Measurements from ENCODE around the gene SH3PXD2A. TPM values are rescaled to one million over a fixed set of nuclear protein-coding genes. Genes with fewer than 3 reads are reported as not detected.

SH3PXD2A gene
- total RNA-seq, 5 donors from 2014 or later (not counting 1 experiment from before 2014, with no cell fraction given), result 5.8 to 11.8 (median 9.8) TPM

DNA sequence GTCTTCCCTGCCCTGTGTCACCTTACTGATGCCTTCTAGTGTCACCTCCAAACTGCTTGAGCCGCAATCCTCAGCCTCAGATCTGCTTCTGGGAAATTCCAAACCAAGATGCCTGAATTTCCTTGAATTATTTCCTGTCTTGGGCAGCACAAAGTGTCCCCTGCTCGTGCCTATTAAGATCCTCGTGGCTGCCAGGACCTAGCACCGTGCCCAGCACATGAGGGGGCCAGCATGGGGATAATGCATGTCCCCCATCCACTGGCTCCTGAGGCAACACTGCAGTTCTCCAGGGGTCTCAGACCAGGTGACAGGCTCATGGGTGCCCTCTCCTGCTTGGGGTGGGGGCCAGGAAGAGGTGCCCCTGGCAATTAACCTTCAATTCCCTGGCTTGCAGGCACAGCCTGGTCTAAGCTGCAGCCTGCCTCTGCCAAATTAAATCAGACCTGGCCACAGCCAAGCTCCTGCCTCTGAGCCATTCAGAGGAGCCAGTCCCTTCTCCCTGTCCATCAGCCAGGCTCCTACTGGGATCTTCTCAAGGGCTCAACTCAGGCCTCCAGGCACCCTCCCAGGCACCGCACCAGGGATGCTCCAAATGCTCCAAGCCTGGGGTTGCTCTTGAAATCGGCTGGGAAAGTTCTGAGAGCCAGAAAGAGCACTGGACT lies 146.6 kb downstream of the SH3PXD2A start:
- Mint-ChIP-seq H3K27ac (no peak overlapping the region), H3K36me3 (no peaks in the 10 kb centered on the region), H3K27me3 (no peaks in the 10 kb centered on the region), H3K4me3 (no peak overlapping the region), H3K4me1 (no peaks in the 10 kb centered on the region), H3K9me3 (no peaks in the 10 kb centered on the region)
- ChIA-PET POLR2A (no interaction called here), CTCF (no interaction called here)
- Histone ChIP-seq H3K9me3 (no peaks in the 10 kb centered on the region), H3K4me1 (ENCODE audit: control insufficient read depth in 1 of 2, extremely low read depth in 1 of 2, insufficient read depth in 2 of 2, low read length in 2 of 2) (peaks cover 0 to 4% of the 10 kb centered on the region in 2 experiments), H3K36me3 (ENCODE audit: control insufficient read depth in 2 of 2, extremely low read depth in 1 of 2, insufficient read depth in 1 of 2, low read length in 1 of 2) (no peaks in the 10 kb centered on the region), H3K4me3 (ENCODE audit: control insufficient read depth in 1 of 2, extremely low read depth in 1 of 2, low read length in 1 of 2) (no peak overlapping the region), H3K27me3 (replicated peaks in 1 of 2; ENCODE audit: control insufficient read depth in 2 of 2, extremely low read depth in 1 of 2, insufficient read depth in 2 of 2, low read length in 1 of 2) (peaks cover 0 to 19% of the 10 kb centered on the region in 2 experiments), H3K27ac (ENCODE audit: low read length) (no peak overlapping the region)
- WGBS (ENCODE audit: insufficient coverage), result 70% methylated on average over 6 of the region's 6 CpGs
- DNase-seq (no peak), ATAC-seq (replicated peaks in 1 of 4) (no peak)

DNA sequence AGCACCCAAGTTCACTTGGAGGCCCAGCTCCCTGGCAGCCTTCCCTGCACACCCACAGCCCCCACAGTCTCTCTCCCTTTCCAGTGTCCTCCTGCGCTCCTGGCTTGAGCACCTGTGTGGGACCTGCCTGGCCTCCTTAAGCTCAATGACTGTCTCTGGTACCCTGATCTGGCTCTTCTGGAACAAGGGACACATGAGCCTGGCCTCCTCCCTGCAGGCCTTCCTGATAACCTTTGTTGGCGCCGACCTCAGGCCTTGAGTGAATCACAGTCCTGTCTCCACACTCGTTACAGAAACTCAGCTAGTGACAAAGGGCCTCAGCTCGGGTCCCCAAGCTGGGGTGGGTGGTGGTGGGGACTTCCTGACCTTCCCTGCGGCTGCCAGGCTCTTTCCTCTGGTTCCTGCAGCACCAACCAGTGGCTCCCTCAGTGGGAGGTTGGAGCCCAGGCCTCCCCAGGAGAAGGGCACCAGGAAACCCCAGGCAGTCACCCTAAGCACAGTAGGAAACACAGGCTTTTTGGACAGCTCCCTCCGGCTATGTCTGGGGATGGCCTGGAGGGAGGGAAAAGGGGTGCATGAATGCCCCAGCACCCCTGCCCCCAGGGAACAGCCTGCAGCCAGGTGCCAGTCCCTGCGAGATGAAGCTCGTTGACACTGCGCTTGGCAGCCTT lies 147.3 kb downstream of the SH3PXD2A start:
- ChIA-PET POLR2A (interaction anchor here in 1 of 2 donors (0.6 kb wide), 1 partner anchor 99 kb away, joined by 5 read pairs; no protein-coding TSS in a partner anchor), CTCF (no interaction called here)
- Histone ChIP-seq H3K36me3 (ENCODE audit: control insufficient read depth in 2 of 2, extremely low read depth in 1 of 2, insufficient read depth in 1 of 2, low read length in 1 of 2) (no peaks in the 10 kb centered on the region), H3K27ac (ENCODE audit: low read length) (no peak overlapping the region), H3K4me1 (ENCODE audit: control insufficient read depth in 1 of 2, extremely low read depth in 1 of 2, insufficient read depth in 2 of 2, low read length in 2 of 2) (peaks cover 0 to 4% of the 10 kb centered on the region in 2 experiments), H3K4me3 (ENCODE audit: control insufficient read depth in 1 of 2, extremely low read depth in 1 of 2, low read length in 1 of 2) (no peak overlapping the region), H3K27me3 (replicated peaks in 1 of 2; ENCODE audit: control insufficient read depth in 2 of 2, extremely low read depth in 1 of 2, insufficient read depth in 2 of 2, low read length in 1 of 2) (peaks cover 0 to 19% of the 10 kb centered on the region in 2 experiments), H3K9me3 (no peaks in the 10 kb centered on the region)
- H3K27ac Mint-ChIP-seq, result no peak overlapping the region
- H3K9me3 Mint-ChIP-seq, result no peaks in the 10 kb centered on the region
- H3K4me3 Mint-ChIP-seq, result no peak overlapping the region
- ATAC-seq (replicated peaks in 1 of 4), result no peak
- WGBS (ENCODE audit: insufficient coverage), result 95% methylated on average over 5 of the region's 10 CpGs
- H3K27me3 Mint-ChIP-seq, result no peaks in the 10 kb centered on the region
- H3K4me1 Mint-ChIP-seq, result no peaks in the 10 kb centered on the region
- no peaks in the 10 kb centered on the region for H3K36me3 Mint-ChIP-seq
- no peak for DNase-seq

DNA sequence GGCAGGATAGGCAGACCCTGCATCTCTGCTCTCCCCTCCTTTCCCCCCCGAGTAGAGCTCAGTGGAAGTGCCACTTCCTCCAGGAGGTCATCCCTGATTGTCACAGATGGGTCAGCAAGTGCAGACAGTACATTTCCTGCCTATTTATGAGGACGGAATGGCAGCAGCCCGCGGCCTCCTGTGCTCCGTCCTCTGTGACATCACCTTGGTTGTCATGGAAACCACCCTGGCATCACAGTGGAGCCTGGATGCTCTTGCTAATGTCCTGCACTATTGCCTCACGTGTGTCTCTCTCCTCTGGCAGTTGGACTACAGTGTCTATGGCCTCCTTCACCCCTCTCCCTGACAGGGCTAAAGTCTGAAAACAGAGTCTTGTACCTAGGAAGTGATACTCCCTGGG lies 148.6 kb downstream of the SH3PXD2A start:
- Histone ChIP-seq H3K9me3 (no peaks in the 10 kb centered on the region), H3K4me3 (ENCODE audit: control insufficient read depth in 1 of 2, extremely low read depth in 1 of 2, low read length in 1 of 2) (no peak overlapping the region), H3K27ac (ENCODE audit: low read length) (no peak overlapping the region), H3K27me3 (replicated peaks in 1 of 2; ENCODE audit: control insufficient read depth in 2 of 2, extremely low read depth in 1 of 2, insufficient read depth in 2 of 2, low read length in 1 of 2) (peaks cover 0 to 11% of the 10 kb centered on the region in 2 experiments), H3K36me3 (ENCODE audit: control insufficient read depth in 2 of 2, extremely low read depth in 1 of 2, insufficient read depth in 1 of 2, low read length in 1 of 2) (no peaks in the 10 kb centered on the region), H3K4me1 (ENCODE audit: control insufficient read depth in 1 of 2, extremely low read depth in 1 of 2, insufficient read depth in 2 of 2, low read length in 2 of 2) (no peaks in the 10 kb centered on the region)
- no peak for DNase-seq
- Mint-ChIP-seq H3K4me3 (no peak overlapping the region), H3K36me3 (no peaks in the 10 kb centered on the region), H3K27ac (no peak overlapping the region), H3K27me3 (no peaks in the 10 kb centered on the region), H3K4me1 (no peaks in the 10 kb centered on the region), H3K9me3 (no peaks in the 10 kb centered on the region)
- 82% methylated on average over 6 of the region's 6 CpGs for WGBS (ENCODE audit: insufficient coverage)
- POLR2A ChIA-PET, result no interaction called here
- CTCF ChIA-PET, result no interaction called here
- no peak for ATAC-seq (replicated peaks in 1 of 4)

DNA sequence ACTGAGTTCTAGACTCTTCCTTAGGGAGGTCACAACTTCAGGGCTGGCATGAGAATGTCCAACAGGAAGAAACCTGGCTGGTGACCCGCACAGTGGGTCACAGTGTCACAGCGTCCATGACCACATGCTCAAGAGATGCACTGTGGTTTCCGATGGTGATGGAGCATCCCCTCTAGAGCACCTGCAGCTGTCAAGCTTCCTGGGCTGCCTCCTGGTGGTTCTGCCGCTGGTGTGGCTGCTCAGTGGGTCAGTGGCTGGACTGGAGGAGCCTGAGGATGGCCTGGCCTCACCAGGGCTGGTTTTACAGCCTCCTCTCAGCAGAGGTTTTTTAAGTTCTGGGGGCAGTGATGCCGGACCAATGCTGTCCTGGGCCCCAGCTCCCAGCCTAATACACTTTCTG lies 149.3 kb downstream of the SH3PXD2A start:
- ATAC-seq (replicated peaks in 1 of 4), result no peak
- no peaks in the 10 kb centered on the region for H3K36me3 ChIP-seq (ENCODE audit: control insufficient read depth in 2 of 2, extremely low read depth in 1 of 2, insufficient read depth in 1 of 2, low read length in 1 of 2)
- Mint-ChIP-seq H3K9me3 (no peaks in the 10 kb centered on the region), H3K27ac (no peak overlapping the region), H3K27me3 (no peaks in the 10 kb centered on the region), H3K36me3 (no peaks in the 10 kb centered on the region), H3K4me1 (no peaks in the 10 kb centered on the region), H3K4me3 (no peak overlapping the region)
- no peaks in the 10 kb centered on the region for H3K4me1 ChIP-seq (ENCODE audit: control insufficient read depth in 1 of 2, extremely low read depth in 1 of 2, insufficient read depth in 2 of 2, low read length in 2 of 2)
- no peak for DNase-seq
- ChIA-PET POLR2A (interaction anchor here in 1 of 2 donors (0.6 kb wide), 1 partner anchor 15 kb away, joined by 3 read pairs; no protein-coding TSS in a partner anchor), CTCF (no interaction called here)
- WGBS (ENCODE audit: insufficient coverage), result 61% methylated on average over 4 of the region's 5 CpGs
- H3K9me3 ChIP-seq, result no peaks in the 10 kb centered on the region
- H3K4me3 ChIP-seq (ENCODE audit: control insufficient read depth in 1 of 2, extremely low read depth in 1 of 2, low read length in 1 of 2), result no peak overlapping the region
- H3K27ac ChIP-seq (ENCODE audit: low read length), result no peak overlapping the region
- H3K27me3 ChIP-seq (replicated peaks in 1 of 2; ENCODE audit: control insufficient read depth in 2 of 2, extremely low read depth in 1 of 2, insufficient read depth in 2 of 2, low read length in 1 of 2), result peaks cover 0 to 6% of the 10 kb centered on the region in 2 experiments

DNA sequence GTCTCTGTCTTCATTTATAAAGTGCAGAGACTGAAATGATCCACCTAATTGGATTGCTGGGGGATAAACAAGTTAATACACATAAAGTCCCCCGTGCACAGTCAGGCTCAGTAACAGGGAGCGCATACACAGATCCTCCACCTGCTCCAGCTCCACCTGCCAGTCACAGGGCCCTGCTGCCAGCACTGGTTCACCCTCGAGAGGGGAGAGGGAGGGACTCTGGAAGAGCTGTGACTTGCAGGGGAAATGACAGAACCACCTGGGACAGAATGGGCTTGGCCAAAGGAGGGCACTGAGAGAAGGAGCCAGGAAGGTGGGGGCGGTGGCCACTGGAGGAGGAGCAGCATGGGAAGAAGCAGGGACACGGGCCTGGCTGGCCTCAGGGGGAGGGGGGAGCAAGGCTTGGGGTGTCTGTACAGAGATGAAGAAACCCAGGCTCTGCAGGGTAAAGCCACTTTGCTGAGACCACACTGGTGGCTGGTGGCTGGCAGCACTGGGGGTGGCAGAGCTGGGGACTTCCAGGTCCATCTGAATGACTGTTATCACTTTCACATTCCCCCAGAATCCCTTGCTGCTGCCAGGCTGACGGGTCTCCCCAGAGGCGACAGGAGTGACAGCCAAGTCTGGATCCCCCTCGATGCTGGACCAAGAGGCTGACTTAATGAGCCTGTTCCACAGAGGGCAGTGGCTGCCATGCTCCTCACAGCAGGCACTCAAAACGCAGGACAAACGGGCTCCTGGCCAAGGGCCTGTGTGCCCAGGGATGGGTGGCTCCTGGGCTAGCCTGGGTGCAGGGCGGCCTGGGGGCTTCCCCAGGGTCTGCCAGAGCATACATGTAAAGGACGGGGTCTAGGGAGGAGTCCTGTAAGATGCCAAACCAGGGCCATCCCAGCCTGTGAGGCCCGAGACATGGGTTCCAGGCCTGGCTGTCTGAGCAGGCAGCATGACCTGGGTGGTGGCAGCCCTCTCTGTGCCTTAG lies 151.1 kb downstream of the SH3PXD2A start:
- Mint-ChIP-seq H3K27me3 (no peaks in the 10 kb centered on the region), H3K4me3 (no peak overlapping the region), H3K4me1 (no peaks in the 10 kb centered on the region), H3K9me3 (no peaks in the 10 kb centered on the region), H3K36me3 (no peaks in the 10 kb centered on the region), H3K27ac (no peak overlapping the region)
- WGBS (ENCODE audit: insufficient coverage), result 75% methylated on average over 10 of the region's 13 CpGs
- H3K4me1 ChIP-seq (ENCODE audit: control insufficient read depth in 1 of 2, extremely low read depth in 1 of 2, insufficient read depth in 2 of 2, low read length in 2 of 2), result no peaks in the 10 kb centered on the region
- H3K27me3 ChIP-seq (replicated peaks in 1 of 2; ENCODE audit: control insufficient read depth in 2 of 2, extremely low read depth in 1 of 2, insufficient read depth in 2 of 2, low read length in 1 of 2), result peaks cover 0 to 6% of the 10 kb centered on the region in 2 experiments
- no peaks in the 10 kb centered on the region for H3K9me3 ChIP-seq
- ChIA-PET CTCF (no interaction called here), POLR2A (interaction anchor here in 1 of 2 donors (0.6 kb wide), 1 partner anchor 109 kb away, joined by 3 read pairs; no protein-coding TSS in a partner anchor)
- H3K4me3 ChIP-seq (ENCODE audit: control insufficient read depth in 1 of 2, extremely low read depth in 1 of 2, low read length in 1 of 2), result no peak overlapping the region
- no peak for ATAC-seq (replicated peaks in 1 of 4)
- no peak overlapping the region for H3K27ac ChIP-seq (ENCODE audit: low read length)
- no peak for DNase-seq
- H3K36me3 ChIP-seq (ENCODE audit: control insufficient read depth in 2 of 2, extremely low read depth in 1 of 2, insufficient read depth in 1 of 2, low read length in 1 of 2), result no peaks in the 10 kb centered on the region

Data from T-cell (primary cell).